Right atrium auricular region (tissue), 2 donors: Measurements from ENCODE around the gene NDST1. TPM values are rescaled to one million over a fixed set of nuclear protein-coding genes. Genes with fewer than 3 reads are reported as not detected.

Experiments
- DNase-seq: peaks from one replicate; pipeline ENCODE4 v3.0.0-alpha.2; 2019; ENCODE audit warnings: low spot score
- H3K27ac ChIP-seq, 2 donors: fragments of 200-600 bp; sonication (generic); 1 replicate in 1 of 2; 2 replicates in 1 of 2; pipeline ENCODE4 v1.5.1; 2016 to 2019
- H3K27me3 ChIP-seq, 2 donors: fragments of 200-600 bp; sonication (generic); one replicate each; pipeline versions ENCODE4 v1.5.1 to v1.6.0; 2017 to 2019
- H3K36me3 ChIP-seq: fragments of 200-600 bp; sonication (generic); one replicate; pipeline ENCODE4 v1.5.1; 2016
- H3K4me1 ChIP-seq, 2 donors: fragments of 200-600 bp; sonication (generic); one replicate each; pipeline versions ENCODE4 v1.5.1 to v1.6.0; 2017 to 2019
- H3K4me3 ChIP-seq, 2 donors: fragments of 200-600 bp; sonication (generic); 1 replicate in 1 of 2; 2 replicates in 1 of 2; pipeline ENCODE4 v1.5.1; 2017 to 2019; ENCODE audit warnings: mild to moderate bottlenecking in 1 of 2, moderate library complexity in 1 of 2
- H3K9me3 ChIP-seq, 2 donors: fragments of 200-600 bp; sonication (generic); one replicate each; pipeline ENCODE4 v1.5.1; 2019
- total RNA-seq, 2 donors: library from RNA; depleted of rRNA; stranded (reverse); fragments of >200 nt; gene quantifications; one replicate each; pipeline ENCODE4 v1.1.0, GENCODE V29; 2016
- TF ChIP-seq, protein P1 (sequence below), 2 donors: fragments of 200-600 bp; sonication (generic); IDR thresholded peaks; one replicate each; pipeline ENCODE4 v1.5.1; 2019; ENCODE audit warnings: antibody characterized with exemption in 2 of 2

NDST1 gene
- total RNA-seq, 2 donors from 2014 or later = 81.4 to 91.8 TPM

DNA sequence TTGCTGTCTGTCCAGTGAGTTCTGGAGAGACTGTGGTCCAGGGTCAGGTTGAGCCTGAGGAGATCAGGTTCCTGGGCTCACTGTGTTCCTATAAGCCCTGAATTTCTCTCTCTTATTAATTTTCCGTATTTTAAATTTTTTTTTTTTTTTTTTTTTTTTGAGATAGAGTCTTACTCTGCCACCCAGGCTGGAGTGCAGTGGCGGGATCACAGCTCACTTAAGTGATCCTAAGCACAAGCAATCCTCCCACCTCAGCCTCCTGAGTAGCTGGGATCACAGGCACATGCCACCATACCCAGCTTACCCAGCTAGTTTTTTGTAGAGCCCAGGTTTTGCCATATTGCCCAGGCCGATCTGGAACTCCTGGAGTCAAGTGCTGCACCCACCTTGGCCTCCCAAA is 22.5 kb downstream of the NDST1 start:
- Histone ChIP-seq H3K27ac (peak overlapping the region; percentile 58 to 75), H3K9me3 (no peaks in the 10 kb centered on the region), H3K4me3 (no peak overlapping the region), H3K4me1 (peaks cover 0 to 72% of the 10 kb centered on the region in 2 donors), H3K27me3 (no peaks in the 10 kb centered on the region), H3K36me3 (peaks cover 37% of the 10 kb centered on the region)
- no peak for DNase-seq
- TF ChIP-seq, protein P1, sequence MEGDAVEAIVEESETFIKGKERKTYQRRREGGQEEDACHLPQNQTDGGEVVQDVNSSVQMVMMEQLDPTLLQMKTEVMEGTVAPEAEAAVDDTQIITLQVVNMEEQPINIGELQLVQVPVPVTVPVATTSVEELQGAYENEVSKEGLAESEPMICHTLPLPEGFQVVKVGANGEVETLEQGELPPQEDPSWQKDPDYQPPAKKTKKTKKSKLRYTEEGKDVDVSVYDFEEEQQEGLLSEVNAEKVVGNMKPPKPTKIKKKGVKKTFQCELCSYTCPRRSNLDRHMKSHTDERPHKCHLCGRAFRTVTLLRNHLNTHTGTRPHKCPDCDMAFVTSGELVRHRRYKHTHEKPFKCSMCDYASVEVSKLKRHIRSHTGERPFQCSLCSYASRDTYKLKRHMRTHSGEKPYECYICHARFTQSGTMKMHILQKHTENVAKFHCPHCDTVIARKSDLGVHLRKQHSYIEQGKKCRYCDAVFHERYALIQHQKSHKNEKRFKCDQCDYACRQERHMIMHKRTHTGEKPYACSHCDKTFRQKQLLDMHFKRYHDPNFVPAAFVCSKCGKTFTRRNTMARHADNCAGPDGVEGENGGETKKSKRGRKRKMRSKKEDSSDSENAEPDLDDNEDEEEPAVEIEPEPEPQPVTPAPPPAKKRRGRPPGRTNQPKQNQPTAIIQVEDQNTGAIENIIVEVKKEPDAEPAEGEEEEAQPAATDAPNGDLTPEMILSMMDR (IDR thresholded peaks at IDR 0.05) = no peak

DNA sequence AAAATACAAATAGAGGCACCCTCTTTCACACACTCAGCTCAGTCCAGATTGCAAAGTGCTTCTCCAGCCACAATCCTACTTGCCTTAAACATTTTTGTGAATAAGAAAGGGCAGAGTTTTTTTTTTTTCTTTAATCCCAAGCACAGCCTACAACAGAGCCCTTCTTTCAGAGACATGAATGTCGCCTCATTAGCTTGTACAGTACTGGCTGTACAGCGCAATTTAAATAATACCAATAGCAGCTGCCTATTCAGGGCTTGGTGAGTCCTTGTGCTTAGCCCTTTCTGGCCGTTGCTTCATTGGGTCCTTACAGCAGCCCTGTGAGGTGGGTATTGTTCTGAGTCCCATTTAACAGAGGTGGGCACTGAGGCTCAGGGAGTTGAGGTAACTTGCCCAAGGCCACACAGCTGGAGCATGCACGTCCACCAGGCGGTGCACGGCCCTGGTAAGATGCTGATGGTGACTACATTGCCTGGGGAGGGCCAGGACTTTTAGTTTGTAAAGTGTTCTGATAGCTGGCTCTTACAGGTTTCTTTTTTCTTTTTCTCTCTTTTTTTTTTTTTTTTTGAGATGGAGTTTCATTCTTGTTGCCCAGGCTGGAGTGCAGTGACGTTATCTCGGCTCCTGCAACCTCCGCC is 23.1 kb downstream of the NDST1 start:
- H3K9me3 ChIP-seq = no peaks in the 10 kb centered on the region
- H3K27ac ChIP-seq = peak overlapping the region in 1 of 2 donors; percentile 4
- TF ChIP-seq, protein P1 (IDR thresholded peaks at IDR 0.05) = no peak
- H3K27me3 ChIP-seq = no peaks in the 10 kb centered on the region
- peaks cover 44% of the 10 kb centered on the region for H3K36me3 ChIP-seq
- H3K4me1 ChIP-seq = peaks cover 0 to 66% of the 10 kb centered on the region in 2 donors
- DNase-seq = no peak
- H3K4me3 ChIP-seq = no peak overlapping the region

DNA sequence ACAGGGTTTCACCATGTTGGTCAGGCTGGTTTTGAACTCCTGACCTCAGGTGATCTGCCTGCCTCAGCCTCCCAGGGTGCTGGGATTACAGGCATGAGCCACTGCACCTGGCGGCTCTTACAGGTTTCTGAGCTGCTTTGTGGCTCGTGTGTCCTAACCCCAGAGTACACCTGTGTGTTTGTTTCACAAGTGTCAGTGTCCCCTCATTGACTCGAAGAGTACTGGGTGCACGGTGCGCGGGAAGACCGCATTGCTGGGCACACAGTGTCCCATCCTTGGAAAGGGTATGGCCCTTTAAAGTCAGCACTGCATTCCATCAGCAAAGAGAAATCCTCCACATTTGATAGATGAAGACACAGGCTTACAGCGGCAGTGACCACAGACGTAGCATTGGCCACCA is 23.8 kb downstream of the NDST1 start:
- H3K27ac ChIP-seq = peak overlapping the region in 1 of 2 donors; percentile 2
- no peak overlapping the region for H3K4me3 ChIP-seq
- no peak for DNase-seq
- H3K27me3 ChIP-seq = no peaks in the 10 kb centered on the region
- peaks cover 0 to 60% of the 10 kb centered on the region in 2 donors for H3K4me1 ChIP-seq
- peaks cover 50% of the 10 kb centered on the region for H3K36me3 ChIP-seq
- TF ChIP-seq, protein P1 (IDR thresholded peaks at IDR 0.05) = no peak
- no peaks in the 10 kb centered on the region for H3K9me3 ChIP-seq

DNA sequence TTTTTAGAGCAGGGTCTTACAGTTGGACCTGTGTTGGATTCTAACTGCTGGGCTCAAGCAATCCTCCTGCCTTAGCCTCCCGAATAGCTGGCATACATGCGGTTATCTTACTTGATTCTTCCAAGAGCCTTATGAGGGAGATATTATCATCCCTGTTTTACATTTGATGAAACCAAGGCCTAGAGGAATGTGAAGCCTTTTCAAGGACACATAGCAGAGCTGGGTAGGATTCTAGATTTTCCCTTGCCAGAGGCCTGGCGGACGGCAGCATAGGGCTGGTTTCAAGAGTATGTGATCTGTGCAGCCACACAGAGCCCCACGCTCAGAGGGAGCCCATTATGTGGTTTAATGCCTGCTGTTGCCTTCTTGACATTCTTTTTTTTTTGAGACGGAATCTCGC is 24.2 kb downstream of the NDST1 start:
- Histone ChIP-seq H3K4me1 (peaks cover 0 to 55% of the 10 kb centered on the region in 2 donors), H3K9me3 (no peaks in the 10 kb centered on the region), H3K27me3 (no peaks in the 10 kb centered on the region), H3K27ac (peak overlapping the region; percentile 2 to 40), H3K36me3 (peaks cover 55% of the 10 kb centered on the region), H3K4me3 (no peak overlapping the region)
- TF ChIP-seq, protein P1 (IDR thresholded peaks at IDR 0.05) = no peak
- DNase-seq = no peak

DNA sequence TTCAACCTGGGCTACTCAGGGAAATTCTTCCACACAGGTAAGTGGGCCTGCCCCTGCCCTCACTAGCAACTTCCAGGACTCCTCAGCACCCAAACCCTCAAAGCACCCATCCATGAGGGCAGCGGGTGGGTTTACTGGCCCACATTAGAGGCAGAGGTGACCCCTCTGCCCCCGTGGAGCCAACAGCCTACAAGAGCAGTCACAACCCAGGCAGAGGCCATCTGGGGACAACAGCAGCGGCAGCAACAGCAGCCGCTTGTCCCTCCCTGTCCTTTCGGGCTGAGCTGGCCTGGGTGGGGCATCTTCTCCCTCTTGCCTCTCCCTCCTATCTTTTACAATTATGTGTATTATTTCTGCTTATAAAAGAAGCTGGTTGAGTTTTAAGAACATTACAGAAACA is 25.1 kb downstream of the NDST1 start:
- Histone ChIP-seq H3K9me3 (no peaks in the 10 kb centered on the region), H3K36me3 (peaks cover 52% of the 10 kb centered on the region), H3K4me1 (peaks cover 0 to 50% of the 10 kb centered on the region in 2 donors), H3K4me3 (no peak overlapping the region), H3K27me3 (no peaks in the 10 kb centered on the region), H3K27ac (peak overlapping the region; percentile 2 to 40)
- TF ChIP-seq, protein P1 (IDR thresholded peaks at IDR 0.05) = no peak
- no peak for DNase-seq

DNA sequence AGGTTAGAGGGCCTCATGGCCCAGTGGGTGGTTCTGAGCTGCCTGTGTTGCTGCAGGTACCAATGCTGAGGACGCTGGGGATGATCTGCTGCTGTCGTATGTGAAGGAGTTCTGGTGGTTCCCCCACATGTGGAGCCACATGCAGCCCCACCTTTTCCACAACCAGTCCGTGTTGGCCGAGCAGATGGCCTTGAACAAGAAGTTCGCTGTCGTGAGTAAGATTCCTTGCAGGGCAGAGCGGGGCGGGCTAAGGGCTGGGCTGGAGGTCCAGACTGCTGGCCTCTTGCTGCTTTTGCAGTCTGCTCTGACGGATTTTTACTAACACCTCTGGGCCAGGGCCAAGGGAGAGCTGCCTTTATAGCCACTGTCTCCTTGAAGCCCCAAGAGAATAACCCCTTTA is 26.9 kb downstream of the NDST1 start:
- Histone ChIP-seq H3K9me3 (no peaks in the 10 kb centered on the region), H3K27me3 (no peaks in the 10 kb centered on the region), H3K36me3 (peaks cover 61% of the 10 kb centered on the region), H3K4me1 (peaks cover 0 to 53% of the 10 kb centered on the region in 2 donors), H3K27ac (no peak overlapping the region), H3K4me3 (no peak overlapping the region)
- TF ChIP-seq, protein P1 (IDR thresholded peaks at IDR 0.05) = no peak
- DNase-seq = no peak
